LNCaP clone FGC (cell line): Measurements from ENCODE around the gene SNRNP70.

ENCODE experiments used
- DNase-seq: peaks from one replicate; pipeline ENCODE4 v3.0.0-alpha.2; 2011; ENCODE audit warnings: low read depth
- H3K4me3 ChIP-seq: 2 replicates; pipeline ENCODE4 v1.5.1; 2011; ENCODE audit warnings: mild to moderate bottlenecking, low read depth, low read length, control low read depth
- CTCF ChIP-seq: IDR thresholded peaks from 2 replicates; pipeline ENCODE4 v1.5.1; 2012; ENCODE audit warnings: mild to moderate bottlenecking; ENCODE audit not compliant: control insufficient read depth, insufficient read depth; ENCODE audit errors: extremely low read depth

The SNRNP70 gene

GRCh38 chr19:49129238-49129583 is 44.0 kb downstream of the SNRNP70 start:
- DNase-seq = no peak
- no peak for TF ChIP-seq CTCF
- H3K4me3 ChIP-seq = peak overlapping the region; percentile 54

GRCh38 chr19:49130325-49130724 is 45.1 kb downstream of the SNRNP70 start:
- no peak for TF ChIP-seq CTCF
- H3K4me3 ChIP-seq = no peak overlapping the region
- DNase-seq = no peak

- TF ChIP-seq CTCF = no peak
- DNase-seq = no peak
- H3K4me3 ChIP-seq = peak overlapping the region; percentile 50
Observed at GRCh38 chr19:49132974-49133609, 47.8 kb downstream of the SNRNP70 start.

GRCh38 chr19:49133621-49134454 is 48.6 kb downstream of the SNRNP70 start:
- DNase-seq = no peak
- H3K4me3 ChIP-seq = peak overlapping the region; percentile 50
- TF ChIP-seq CTCF = no peak

GRCh38 chr19:49135686-49136085 is 50.4 kb downstream of the SNRNP70 start:
- no peak for TF ChIP-seq CTCF
- DNase-seq = no peak
- H3K4me3 ChIP-seq = no peak overlapping the region

- H3K4me3 ChIP-seq = no peak overlapping the region
- no peak for DNase-seq
- no peak for TF ChIP-seq CTCF
Observed at GRCh38 chr19:49136771-49137171, 51.5 kb downstream of the SNRNP70 start.
